CD14-positive monocyte (primary cell): ENCODE results near the gene DALRD3. TPM values are rescaled to one million over a fixed set of nuclear protein-coding genes. Genes with fewer than 3 reads are reported as not detected.

ENCODE experiments used
- DNase-seq, 3 donors: peaks; one replicate each; pipeline ENCODE4 v3.0.0-alpha.2; 2011 to 2022
- H2AFZ ChIP-seq: 2 replicates; pipeline ENCODE4 v1.6.0; 2012; ENCODE audit warnings: mild to moderate bottlenecking, low read depth, low read length, inconsistent platforms; ENCODE audit not compliant: insufficient read depth, poor library complexity, severe bottlenecking
- H3K27ac ChIP-seq, 2 donors: 1 replicate in 1 of 2; 2 replicates in 1 of 2; pipeline ENCODE4 v1.5.1; 2012 to 2013; ENCODE audit warnings: low read length in 2 of 2, control low read depth in 1 of 2, inconsistent platforms in 1 of 2, low read depth in 1 of 2, mild to moderate bottlenecking in 1 of 2
- H3K27me3 ChIP-seq, 2 donors: one replicate each; pipeline versions ENCODE4 v1.6.0 to v1.6.1; 2011 to 2013; ENCODE audit warnings: low read length in 2 of 2; ENCODE audit not compliant: control insufficient read depth in 2 of 2, insufficient read depth in 2 of 2
- H3K36me3 ChIP-seq, 2 donors: replicated peaks in 1 of 2; 1 replicate in 1 of 2; 2 replicates in 1 of 2; pipeline versions ENCODE4 v1.5.1 to v1.6.1; 2012 to 2013; ENCODE audit warnings: low read length in 2 of 2, control low read depth in 1 of 2, inconsistent platforms in 1 of 2, mild to moderate bottlenecking in 1 of 2; ENCODE audit not compliant: insufficient read depth in 2 of 2, control insufficient read depth in 1 of 2
- H3K4me1 ChIP-seq, 2 donors: 1 replicate in 1 of 2; 2 replicates in 1 of 2; pipeline versions ENCODE4 v1.5.1 to v1.6.1; 2012 to 2013; ENCODE audit warnings: low read length in 2 of 2, control low read depth in 1 of 2, inconsistent platforms in 1 of 2, mild to moderate bottlenecking in 1 of 2, moderate library complexity in 1 of 2; ENCODE audit not compliant: insufficient read depth in 2 of 2, control insufficient read depth in 1 of 2
- H3K4me2 ChIP-seq: replicated peaks from 2 replicates; pipeline ENCODE3; 2012; ENCODE audit warnings: low read length, moderate library complexity, mild to moderate bottlenecking; ENCODE audit not compliant: poor library complexity, severe bottlenecking; ENCODE audit errors: extremely low read depth
- H3K4me3 ChIP-seq, 3 experiments: fragments of 200-600 bp in 1 of 3; sonication (generic) in 1 of 3; replicated peaks in 1 of 3; 1 replicate in 2 of 3; 2 replicates in 1 of 3; pipeline ENCODE4 v1.5.1; 2011 to 2013; ENCODE audit warnings: low read length in 3 of 3, mild to moderate bottlenecking in 3 of 3, control low read depth in 2 of 3, low read depth in 2 of 3, inconsistent platforms in 1 of 3, moderate library complexity in 1 of 3
- H3K79me2 ChIP-seq: 2 replicates; pipeline ENCODE4 v1.6.0; 2012; ENCODE audit warnings: mild to moderate bottlenecking, control low read depth, inconsistent platforms, low read length, moderate library complexity; ENCODE audit not compliant: insufficient read depth
- H3K9ac ChIP-seq: 2 replicates; pipeline ENCODE4 v1.6.0; 2017; ENCODE audit warnings: low read length, mild to moderate bottlenecking; ENCODE audit not compliant: insufficient read depth, poor library complexity, severe bottlenecking
- H3K9me3 ChIP-seq, 2 donors: replicated peaks in 1 of 2; 1 replicate in 1 of 2; 2 replicates in 1 of 2; pipeline versions ENCODE4 v1.5.1 to v1.6.1; 2012 to 2013; ENCODE audit warnings: low read length in 2 of 2, control low read depth in 1 of 2; ENCODE audit not compliant: control insufficient read depth in 1 of 2, insufficient read depth in 1 of 2
- H4K20me1 ChIP-seq: 2 replicates; pipeline ENCODE4 v1.6.0; 2012; ENCODE audit warnings: mild to moderate bottlenecking, low read length, control low read depth, moderate library complexity; ENCODE audit not compliant: insufficient read depth
- H3K27ac Mint-ChIP-seq, 7 donors: one replicate each; pipeline ENCODE4 v1.8.0; 2020; ENCODE audit warnings: mild to moderate bottlenecking in 7 of 7, mixed read lengths in 7 of 7, moderate library complexity in 6 of 7, inconsistent platforms in 2 of 7
- H3K27me3 Mint-ChIP-seq, 3 donors: one replicate each; pipeline ENCODE4 v1.8.0; 2021 to 2022; ENCODE audit warnings: low read depth in 3 of 3, mild to moderate bottlenecking in 3 of 3, mixed read lengths in 3 of 3, moderate library complexity in 3 of 3, inconsistent platforms in 1 of 3
- H3K36me3 Mint-ChIP-seq, 2 donors: one replicate each; pipeline ENCODE4 v1.8.0; 2020; ENCODE audit warnings: mixed read lengths in 2 of 2, inconsistent platforms in 1 of 2, mild to moderate bottlenecking in 1 of 2
- H3K4me1 Mint-ChIP-seq: one replicate; pipeline ENCODE4 v1.8.0; 2020; ENCODE audit warnings: mild to moderate bottlenecking, mixed read lengths
- H3K4me3 Mint-ChIP-seq, 2 donors: one replicate each; pipeline ENCODE4 v1.8.0; 2020; ENCODE audit warnings: mild to moderate bottlenecking in 2 of 2, mixed read lengths in 2 of 2, moderate library complexity in 1 of 2
- H3K9me3 Mint-ChIP-seq, 7 donors: one replicate each; pipeline ENCODE4 v1.8.0; 2020 to 2022; ENCODE audit warnings: mixed read lengths in 7 of 7, mild to moderate bottlenecking in 6 of 7, moderate library complexity in 6 of 7, inconsistent platforms in 2 of 7
- WGBS: methylation state at CpG from one replicate; pipeline ENCODE4 v1.1.5; 2013; ENCODE audit warnings: missing lambda C conversion rate; ENCODE audit not compliant: insufficient coverage; 5-methylcytosine and 5-hydroxymethylcytosine counted together
- intact Hi-C, 2 donors: fragments of 100-400 bp; cut with micrococcal nuclease; formaldehyde crosslinking; loops; one replicate each; pipeline versions ENCODE4 v1.15.0 to v1.15.1; 2023
- polyA plus RNA-seq, 3 donors: library from polyadenylated mRNA; depleted of rRNA in 1 of 3; unstranded in 2 of 3; stranded (reverse) in 1 of 3; fragments of 300-500 nt in 2 of 3; fragments of >200 nt in 1 of 3; fragmentation: Illumina TruSeq in 2 of 3; gene quantifications; 1 replicate in 2 of 3; 2 replicates in 1 of 3; pipeline ENCODE4 v1.2.3, GENCODE V29; 2012 to 2021
- TF ChIP-seq, protein P1 (sequence below): fragments of 200-600 bp; IDR thresholded peaks from one replicate; pipeline ENCODE4 v1.8.0; 2022; ENCODE audit warnings: antibody characterized with exemption, mild to moderate bottlenecking

The DALRD3 gene
- polyA plus RNA-seq, 3 donors = 15.0 to 42.1 (median 20.0) TPM

DNA sequence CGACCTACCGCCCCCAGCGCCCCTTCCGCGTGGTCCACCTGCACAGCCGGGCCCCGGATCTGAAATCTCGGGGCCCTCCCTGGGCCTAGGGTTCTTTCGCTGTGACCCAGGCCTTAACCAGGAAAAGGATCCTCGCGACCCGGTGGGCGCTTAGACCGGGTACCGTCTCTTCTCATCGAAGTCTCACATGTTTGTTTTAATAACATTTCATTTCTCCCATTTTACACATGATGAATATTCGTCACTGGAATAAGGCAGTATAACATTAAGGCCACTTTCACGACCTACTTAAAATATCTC is 277 bp upstream of the DALRD3 start:
- H3K36me3 ChIP-seq = peaks cover 24 to 39% of the 10 kb centered on the region in 2 donors
- H3K27ac Mint-ChIP-seq = peak overlapping the region; percentile 84 to 99 (median 92)
- H3K9me3 ChIP-seq = no peaks in the 10 kb centered on the region
- TF ChIP-seq, protein P1, sequence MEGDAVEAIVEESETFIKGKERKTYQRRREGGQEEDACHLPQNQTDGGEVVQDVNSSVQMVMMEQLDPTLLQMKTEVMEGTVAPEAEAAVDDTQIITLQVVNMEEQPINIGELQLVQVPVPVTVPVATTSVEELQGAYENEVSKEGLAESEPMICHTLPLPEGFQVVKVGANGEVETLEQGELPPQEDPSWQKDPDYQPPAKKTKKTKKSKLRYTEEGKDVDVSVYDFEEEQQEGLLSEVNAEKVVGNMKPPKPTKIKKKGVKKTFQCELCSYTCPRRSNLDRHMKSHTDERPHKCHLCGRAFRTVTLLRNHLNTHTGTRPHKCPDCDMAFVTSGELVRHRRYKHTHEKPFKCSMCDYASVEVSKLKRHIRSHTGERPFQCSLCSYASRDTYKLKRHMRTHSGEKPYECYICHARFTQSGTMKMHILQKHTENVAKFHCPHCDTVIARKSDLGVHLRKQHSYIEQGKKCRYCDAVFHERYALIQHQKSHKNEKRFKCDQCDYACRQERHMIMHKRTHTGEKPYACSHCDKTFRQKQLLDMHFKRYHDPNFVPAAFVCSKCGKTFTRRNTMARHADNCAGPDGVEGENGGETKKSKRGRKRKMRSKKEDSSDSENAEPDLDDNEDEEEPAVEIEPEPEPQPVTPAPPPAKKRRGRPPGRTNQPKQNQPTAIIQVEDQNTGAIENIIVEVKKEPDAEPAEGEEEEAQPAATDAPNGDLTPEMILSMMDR = no peak
- intact Hi-C loops = no loop called here
- peaks cover 0 to 2% (median 0%) of the 10 kb centered on the region in 3 donors for H3K27me3 Mint-ChIP-seq
- H3K4me2 ChIP-seq = peak overlapping the region; percentile 94
- H3K9ac ChIP-seq = peak overlapping the region; percentile 81
- H3K4me3 Mint-ChIP-seq = peak overlapping the region; percentile 79 to 87
- peaks cover 26 to 34% of the 10 kb centered on the region in 2 donors for H3K36me3 Mint-ChIP-seq
- peaks cover 32% of the 10 kb centered on the region for H3K4me1 Mint-ChIP-seq
- H3K4me1 ChIP-seq = peaks cover 41 to 50% of the 10 kb centered on the region in 2 donors
- H3K4me3 ChIP-seq = peak overlapping the region; percentile 79 to 90 (median 84)
- H3K79me2 ChIP-seq = peaks cover 49% of the 10 kb centered on the region
- DNase-seq = no peak
- H3K27ac ChIP-seq = peak overlapping the region; percentile 47 to 85
- WGBS = under 1% methylated on average over 15 of the region's 18 CpGs
- H3K9me3 Mint-ChIP-seq = no peaks in the 10 kb centered on the region
- no peaks in the 10 kb centered on the region for H3K27me3 ChIP-seq
- peaks cover 22% of the 10 kb centered on the region for H4K20me1 ChIP-seq
- peak overlapping the region; percentile 89 for H2AFZ ChIP-seq

DNA sequence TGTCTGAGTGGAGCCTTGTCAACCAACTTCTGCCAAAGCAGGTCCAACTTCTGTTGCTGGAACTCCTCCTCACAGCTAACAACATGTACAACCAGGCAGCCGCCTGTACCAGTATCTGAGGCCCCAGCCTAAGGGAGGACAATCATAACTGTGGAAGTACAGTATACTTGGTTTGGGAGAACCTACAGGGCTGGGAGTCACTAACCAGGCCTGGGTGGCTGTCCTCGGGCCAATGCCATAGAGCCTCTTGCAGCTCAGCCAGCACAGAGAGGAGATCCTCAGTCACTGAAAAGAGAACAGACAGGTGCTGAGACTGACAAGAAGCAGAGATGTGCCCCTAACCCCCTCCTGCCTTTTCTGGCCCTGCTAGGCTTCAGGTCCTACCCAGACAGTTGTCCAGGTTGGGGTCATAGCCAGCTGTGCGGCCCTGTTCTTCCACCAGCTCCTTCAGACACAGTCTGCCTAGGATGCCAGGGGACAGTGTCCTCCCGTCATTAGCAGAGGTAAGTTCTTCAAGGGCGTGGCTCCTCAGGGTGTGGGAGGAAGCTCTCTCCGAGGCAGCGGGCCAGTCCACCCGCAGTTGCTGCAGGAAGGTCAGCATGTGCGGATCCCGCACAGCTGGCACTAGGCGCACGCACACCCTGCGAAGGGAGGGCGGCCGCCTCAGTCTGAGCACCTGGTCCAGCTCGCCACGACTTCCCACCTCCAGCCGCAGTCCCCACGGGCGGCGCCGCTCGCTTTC is 980 bp downstream of the DALRD3 start:
- H3K4me1 Mint-ChIP-seq = peaks cover 23% of the 10 kb centered on the region
- Histone ChIP-seq H3K79me2 (peaks cover 48% of the 10 kb centered on the region), H4K20me1 (peaks cover 34% of the 10 kb centered on the region), H3K9ac (peak overlapping the region; percentile 81), H3K27me3 (no peaks in the 10 kb centered on the region), H3K9me3 (no peaks in the 10 kb centered on the region), H3K4me2 (peak overlapping the region; percentile 94), H2AFZ (peak overlapping the region; percentile 89), H3K36me3 (peaks cover 31 to 43% of the 10 kb centered on the region in 2 donors), H3K4me1 (peaks cover 32 to 40% of the 10 kb centered on the region in 2 donors), H3K27ac (peak overlapping the region in 1 of 2 donors; percentile 85), H3K4me3 (peak overlapping the region; percentile 79 to 90 (median 84))
- no peaks in the 10 kb centered on the region for H3K9me3 Mint-ChIP-seq
- TF ChIP-seq, protein P1 = no peak
- intact Hi-C loops = no loop called here
- peak overlapping the region in 5 of 7 donors; percentile 33 to 80 (median 63) for H3K27ac Mint-ChIP-seq
- H3K27me3 Mint-ChIP-seq = peaks cover 0 to 2% (median 0%) of the 10 kb centered on the region in 3 donors
- H3K4me3 Mint-ChIP-seq = peak overlapping the region; percentile 79 to 85
- WGBS = 4% methylated on average over 21 of the region's 23 CpGs
- no peak for DNase-seq
- peaks cover 21 to 39% of the 10 kb centered on the region in 2 donors for H3K36me3 Mint-ChIP-seq
